SU-DHL-6 (cell line): ENCODE results near the gene JAKMIP1.

Source experiments
- EZH2phosphoT487 ChIP-seq: fragments of 200-600 bp; sonication (generic), shearing (Covaris generic); conservative IDR thresholded peaks from 2 replicates; pipeline ENCODE4 v1.6.1; 2018; ENCODE audit warnings: mild to moderate bottlenecking, antibody characterized with exemption, low read length, moderate library complexity, mixed read lengths
- TF ChIP-seq, protein P1 (sequence below): fragments of 200-600 bp; sonication (generic); IDR thresholded peaks from one replicate; pipeline ENCODE4 v1.5.1; 2017; ENCODE audit warnings: antibody characterized with exemption, mild to moderate bottlenecking, low read length, moderate library complexity; ENCODE audit not compliant: insufficient read depth, poor library complexity, severe bottlenecking

DNA sequence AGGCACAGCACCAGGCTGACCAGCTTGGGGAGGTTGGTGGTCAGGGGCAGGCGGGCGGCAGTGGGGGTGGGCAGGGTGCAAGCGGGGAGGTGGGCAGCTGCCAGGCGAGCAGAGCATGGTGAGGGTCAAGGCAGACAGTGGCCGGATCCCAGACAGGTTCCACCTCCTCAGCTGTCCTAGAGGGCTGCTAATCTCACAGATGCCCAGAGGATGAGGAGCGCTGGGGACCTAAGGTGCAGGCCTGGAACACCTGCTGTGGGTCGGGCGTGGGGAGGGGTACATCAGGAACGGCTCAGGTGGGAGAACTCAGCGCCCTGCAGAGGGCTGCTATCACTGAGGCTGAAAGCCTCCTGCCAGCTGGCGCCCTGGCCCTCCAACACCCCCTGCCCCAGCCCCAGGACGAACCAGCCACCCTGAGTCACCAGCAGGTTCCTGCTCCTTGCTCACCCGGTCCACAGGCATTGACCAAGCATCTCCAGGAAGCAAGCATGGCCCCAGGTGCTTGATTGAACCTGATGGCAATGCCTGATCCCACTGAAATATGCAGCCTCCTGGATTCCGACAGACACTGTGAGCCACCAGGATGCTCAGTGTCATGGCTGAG, 153.7 kb downstream of the JAKMIP1 start:
- TF ChIP-seq, protein P1, sequence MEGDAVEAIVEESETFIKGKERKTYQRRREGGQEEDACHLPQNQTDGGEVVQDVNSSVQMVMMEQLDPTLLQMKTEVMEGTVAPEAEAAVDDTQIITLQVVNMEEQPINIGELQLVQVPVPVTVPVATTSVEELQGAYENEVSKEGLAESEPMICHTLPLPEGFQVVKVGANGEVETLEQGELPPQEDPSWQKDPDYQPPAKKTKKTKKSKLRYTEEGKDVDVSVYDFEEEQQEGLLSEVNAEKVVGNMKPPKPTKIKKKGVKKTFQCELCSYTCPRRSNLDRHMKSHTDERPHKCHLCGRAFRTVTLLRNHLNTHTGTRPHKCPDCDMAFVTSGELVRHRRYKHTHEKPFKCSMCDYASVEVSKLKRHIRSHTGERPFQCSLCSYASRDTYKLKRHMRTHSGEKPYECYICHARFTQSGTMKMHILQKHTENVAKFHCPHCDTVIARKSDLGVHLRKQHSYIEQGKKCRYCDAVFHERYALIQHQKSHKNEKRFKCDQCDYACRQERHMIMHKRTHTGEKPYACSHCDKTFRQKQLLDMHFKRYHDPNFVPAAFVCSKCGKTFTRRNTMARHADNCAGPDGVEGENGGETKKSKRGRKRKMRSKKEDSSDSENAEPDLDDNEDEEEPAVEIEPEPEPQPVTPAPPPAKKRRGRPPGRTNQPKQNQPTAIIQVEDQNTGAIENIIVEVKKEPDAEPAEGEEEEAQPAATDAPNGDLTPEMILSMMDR = no peak
- TF ChIP-seq EZH2phosphoT487 = no peak
